Tibial nerve (tissue), 4 donors: ENCODE measurements around the gene HCK.

ENCODE experiments used
- EP300 ChIP-seq, 2 donors: sonication (generic); formaldehyde crosslinking; IDR thresholded peaks; one replicate each; pipeline ENCODE4 v1.6.1; 2017; ENCODE audit warnings: antibody characterized with exemption in 2 of 2, mild to moderate bottlenecking in 1 of 2
- POLR2A ChIP-seq, 2 donors: fragments of 450-650 bp; IDR thresholded peaks; one replicate each; pipeline ENCODE4 v1.6.1; 2017; ENCODE audit warnings: antibody characterized with exemption in 2 of 2, mild to moderate bottlenecking in 2 of 2, moderate library complexity in 2 of 2
- TF ChIP-seq, protein P1 (sequence below), 5 experiments: fragments of 200-600 bp in 3 of 5; fragments of 450-650 bp in 2 of 5; sonication (generic) in 3 of 5; IDR thresholded peaks; one replicate each; pipeline ENCODE4 v1.5.1; 2016 to 2019; ENCODE audit warnings: antibody characterized with exemption in 5 of 5, mild to moderate bottlenecking in 3 of 5, moderate library complexity in 2 of 5

DNA sequence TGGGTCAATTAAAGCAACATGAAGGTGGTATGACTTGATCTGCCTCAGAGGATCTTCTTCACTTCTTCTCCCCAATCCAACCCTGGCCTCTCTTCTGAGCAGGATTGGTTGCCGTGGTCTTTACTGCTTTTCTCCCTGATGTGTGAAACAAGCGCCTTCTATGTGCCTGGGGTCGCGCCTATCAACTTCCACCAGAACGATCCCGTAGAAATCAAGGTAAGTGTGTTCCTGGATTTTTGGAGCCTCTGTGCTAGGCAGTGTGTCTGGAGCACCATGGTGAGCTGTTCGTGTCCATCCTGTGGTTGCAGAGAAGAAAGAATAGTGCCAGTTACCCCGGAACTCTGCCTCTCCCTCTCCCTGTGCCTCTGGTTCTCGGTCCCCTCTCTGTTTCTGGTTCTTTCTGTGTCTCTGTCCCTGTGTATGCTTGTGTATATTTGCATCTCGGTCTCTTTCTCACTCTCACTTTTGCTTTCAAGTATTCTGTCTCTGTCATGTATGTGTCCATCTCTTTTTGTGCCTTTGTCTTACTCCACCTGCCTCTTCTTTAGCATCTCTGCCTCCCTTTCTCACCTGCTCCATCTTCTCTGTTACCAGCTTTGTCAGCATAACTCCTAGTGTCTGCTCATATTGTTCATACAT is 81.0 kb downstream of the HCK start:
- TF ChIP-seq, protein P1, sequence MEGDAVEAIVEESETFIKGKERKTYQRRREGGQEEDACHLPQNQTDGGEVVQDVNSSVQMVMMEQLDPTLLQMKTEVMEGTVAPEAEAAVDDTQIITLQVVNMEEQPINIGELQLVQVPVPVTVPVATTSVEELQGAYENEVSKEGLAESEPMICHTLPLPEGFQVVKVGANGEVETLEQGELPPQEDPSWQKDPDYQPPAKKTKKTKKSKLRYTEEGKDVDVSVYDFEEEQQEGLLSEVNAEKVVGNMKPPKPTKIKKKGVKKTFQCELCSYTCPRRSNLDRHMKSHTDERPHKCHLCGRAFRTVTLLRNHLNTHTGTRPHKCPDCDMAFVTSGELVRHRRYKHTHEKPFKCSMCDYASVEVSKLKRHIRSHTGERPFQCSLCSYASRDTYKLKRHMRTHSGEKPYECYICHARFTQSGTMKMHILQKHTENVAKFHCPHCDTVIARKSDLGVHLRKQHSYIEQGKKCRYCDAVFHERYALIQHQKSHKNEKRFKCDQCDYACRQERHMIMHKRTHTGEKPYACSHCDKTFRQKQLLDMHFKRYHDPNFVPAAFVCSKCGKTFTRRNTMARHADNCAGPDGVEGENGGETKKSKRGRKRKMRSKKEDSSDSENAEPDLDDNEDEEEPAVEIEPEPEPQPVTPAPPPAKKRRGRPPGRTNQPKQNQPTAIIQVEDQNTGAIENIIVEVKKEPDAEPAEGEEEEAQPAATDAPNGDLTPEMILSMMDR (IDR thresholded peaks at IDR 0.05) = no peak
- TF ChIP-seq EP300 (IDR thresholded peaks at IDR 0.05) = no peak
- no peak for TF ChIP-seq POLR2A (IDR thresholded peaks at IDR 0.05)
